ENCODE data around the gene CREB3. TPM values are rescaled to one million over a fixed set of nuclear protein-coding genes. Genes with fewer than 3 reads are reported as not detected.

The CREB3 gene
- total RNA-seq, 1 donor from 2014 or later = 48.1 TPM

DNA sequence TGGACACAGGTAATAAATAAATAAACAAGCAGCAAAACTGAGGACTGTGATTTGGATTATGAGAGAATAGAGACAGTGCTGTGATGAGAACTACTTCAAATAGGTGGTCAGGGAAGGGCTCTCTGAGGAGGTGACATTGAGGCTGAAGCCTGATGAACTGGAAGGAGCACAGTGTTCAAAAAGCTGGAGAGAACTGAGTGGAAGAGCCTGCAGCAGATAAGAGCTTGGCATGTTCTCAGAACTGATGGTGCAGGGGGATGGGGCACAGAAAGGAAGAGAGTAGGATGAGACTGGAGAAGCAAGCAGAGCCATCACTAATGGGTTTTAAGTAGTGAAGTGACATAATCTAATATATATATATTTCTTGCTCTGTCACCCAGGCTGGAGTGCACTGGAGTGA, 31.5 kb upstream of the CREB3 start:
- DNase-seq (ENCODE audit: low spot score) = no peak

DNA sequence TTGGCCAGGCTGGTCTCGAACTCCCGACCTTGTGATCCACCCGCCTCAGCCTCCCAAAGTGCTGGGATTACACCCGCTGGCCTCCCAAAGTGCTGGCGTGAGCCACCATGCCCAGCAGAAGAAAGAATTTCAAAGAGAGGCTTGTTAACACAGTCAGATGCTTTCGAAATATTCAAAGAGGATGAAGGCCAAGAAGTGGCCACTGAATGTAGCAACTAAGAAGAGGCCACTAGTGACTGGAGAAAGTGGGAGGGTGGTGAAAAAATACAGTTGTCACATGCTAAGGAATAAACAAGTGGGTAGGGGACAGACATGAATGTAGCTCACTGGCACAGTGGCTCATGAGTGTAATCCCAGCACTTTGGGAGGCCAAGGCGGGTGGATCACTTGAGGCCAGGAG, 29.8 kb upstream of the CREB3 start:
- no peak for DNase-seq (ENCODE audit: low spot score)

DNA sequence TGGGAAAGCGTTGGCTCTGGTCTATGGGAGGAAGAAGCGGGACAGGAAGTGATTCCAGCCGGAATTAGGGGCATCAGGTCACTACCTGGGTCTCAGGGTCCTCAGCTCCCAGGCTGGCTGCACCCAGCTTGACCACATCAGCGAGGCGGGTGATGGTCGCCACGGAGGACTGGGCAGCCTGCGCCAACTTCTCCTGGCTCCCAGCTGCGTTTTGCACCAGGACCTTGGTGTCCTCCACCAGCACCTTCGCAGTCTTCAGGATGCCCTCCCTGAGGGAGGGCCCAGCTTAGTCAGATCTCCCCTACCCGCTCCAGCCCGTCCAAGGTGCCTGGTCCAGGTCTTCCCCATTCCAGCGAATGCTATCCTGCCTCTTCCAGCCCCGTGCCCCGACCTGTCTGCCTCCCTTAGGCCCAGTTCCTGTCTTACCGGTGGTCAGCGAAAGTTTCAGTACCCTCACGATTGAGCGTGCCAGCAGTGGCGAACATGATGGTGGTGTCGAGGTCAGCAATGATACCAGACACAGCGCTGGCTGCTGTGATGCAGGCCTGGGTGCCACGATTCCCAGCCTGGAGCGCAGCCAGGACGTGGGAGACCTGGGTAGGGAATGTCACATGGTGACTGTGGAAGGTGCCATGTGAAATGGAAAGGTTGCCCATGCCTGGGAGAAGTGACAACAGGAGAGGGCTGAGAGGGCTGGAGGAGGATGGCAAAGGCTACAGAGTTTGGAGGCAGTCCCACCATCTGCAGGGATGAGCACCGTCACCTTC, 28.4 kb upstream of the CREB3 start:
- no peak for DNase-seq (ENCODE audit: low spot score)

DNA sequence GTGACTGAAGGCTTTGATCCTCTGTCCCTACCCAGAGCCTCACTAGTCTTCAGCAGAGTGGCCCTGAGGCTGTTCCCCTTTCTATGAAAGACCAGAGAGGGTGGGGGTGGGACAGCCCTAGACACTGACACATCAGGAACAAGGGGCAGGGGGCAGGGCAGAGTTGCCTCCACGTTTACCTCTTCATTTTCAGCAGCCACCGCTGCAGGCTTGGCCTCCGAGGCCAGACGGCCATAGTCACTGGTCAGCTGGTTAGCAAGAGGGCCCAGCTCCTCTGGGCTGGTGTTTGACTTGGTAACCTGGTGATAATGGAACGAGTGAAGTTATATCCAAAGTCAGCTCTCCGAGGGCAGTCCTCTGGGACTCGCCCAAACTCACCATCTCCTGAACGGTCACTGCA, 27.1 kb upstream of the CREB3 start:
- no peak for DNase-seq (ENCODE audit: low spot score)

DNA sequence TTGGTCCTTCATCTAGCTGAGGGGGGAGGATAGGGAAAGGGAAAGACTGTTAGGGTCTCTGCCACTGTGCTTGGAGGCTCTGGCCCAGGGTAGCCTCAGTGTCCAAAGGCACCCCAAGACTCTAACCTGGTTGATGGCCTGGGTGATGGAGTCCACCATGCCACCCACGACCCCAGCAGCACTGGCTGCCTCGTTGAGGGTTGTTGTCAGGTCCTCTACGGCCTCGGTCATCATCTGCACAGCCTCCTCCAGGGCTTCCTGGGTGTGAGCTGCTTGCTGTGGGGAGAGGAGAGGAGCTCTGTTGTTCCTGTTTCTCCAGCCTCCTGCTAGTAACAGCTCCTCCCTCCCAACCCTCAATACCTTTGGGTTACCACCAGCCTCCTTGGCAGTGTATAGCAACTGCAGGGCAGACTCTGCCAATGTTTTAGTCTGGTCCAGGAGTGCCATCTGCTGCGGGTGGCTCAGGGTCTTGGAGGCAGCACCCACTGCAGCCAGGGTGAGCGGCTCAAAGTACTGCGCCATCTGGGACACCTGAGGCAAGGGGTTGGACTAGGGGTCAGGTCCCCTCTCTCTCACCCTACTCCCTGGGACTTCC, 26.5 kb upstream of the CREB3 start:
- DNase-seq (ENCODE audit: low spot score) = no peak

DNA sequence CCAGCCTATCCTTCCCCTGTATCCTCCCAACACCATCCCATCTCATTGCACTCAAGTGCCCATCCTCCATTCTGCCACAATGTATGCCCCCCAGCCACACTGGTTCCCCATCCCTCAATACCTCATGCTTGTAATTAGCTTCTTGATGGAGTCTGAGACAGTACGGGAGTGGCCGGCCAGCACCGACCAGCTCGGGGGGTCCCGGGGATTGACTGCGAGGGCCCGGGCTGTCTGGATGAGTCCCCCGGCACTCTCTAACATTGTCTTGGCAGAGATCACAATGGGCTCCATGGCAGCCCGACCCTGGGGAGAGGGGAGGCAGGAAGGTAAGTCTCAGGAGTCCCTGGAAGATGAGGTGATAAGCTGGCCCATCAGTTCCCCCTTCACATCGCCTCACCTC, 25.5 kb upstream of the CREB3 start:
- DNase-seq (ENCODE audit: low spot score) = no peak

DNA sequence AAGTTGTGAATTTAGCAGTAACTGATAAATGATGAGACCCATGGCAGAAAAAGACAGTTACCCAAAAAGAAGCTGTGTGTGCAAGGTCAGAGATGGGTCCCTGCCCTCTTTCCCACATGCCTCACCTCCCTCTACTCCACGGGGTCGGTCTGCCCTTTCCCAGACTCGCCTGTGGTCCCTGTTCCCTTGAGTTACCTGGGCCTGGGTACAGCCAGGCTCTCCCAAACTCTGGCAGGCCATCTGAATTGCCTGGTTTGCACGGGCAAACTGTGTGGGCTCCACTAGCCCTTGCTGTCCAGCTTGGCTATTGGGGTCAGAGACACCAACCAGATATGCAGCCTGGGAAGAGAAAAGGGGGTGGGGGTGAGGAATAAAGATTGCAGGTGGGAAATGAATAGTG, 24.3 kb upstream of the CREB3 start:
- no peak for DNase-seq (ENCODE audit: low spot score)

DNA sequence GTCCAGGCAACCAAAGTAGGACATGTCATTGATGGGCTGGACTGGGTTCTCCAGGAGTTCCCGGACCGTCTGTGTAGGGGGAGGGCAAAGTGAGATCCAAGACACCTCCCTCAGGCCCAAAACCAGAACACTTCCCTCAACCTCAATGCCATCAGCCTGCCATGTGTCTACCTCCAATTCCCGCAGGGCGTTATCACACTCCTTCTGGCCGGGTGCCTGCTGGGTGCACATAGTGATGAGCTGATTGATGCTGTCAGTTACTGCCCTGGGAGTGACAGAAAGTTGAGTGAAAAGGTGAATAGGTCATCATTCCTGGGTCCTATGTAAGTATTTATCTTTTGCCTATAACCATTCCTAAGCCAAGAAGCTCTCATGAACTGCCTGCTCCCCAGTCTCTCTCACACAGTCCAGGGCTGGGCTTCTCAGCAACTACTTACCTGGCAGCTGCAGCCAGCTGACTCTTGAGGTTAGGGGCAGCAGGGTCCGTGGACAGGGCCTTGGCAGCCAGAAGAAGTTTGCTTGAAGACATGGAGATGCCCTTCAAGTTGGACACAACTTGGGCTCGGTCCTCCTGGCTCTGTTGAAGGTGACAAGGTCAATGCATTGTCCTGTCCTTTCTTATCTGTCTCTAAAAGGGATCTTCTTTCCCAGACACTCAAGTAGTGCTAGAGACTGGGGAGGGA, 21.5 kb upstream of the CREB3 start:
- no peak for DNase-seq (ENCODE audit: low spot score)

DNA sequence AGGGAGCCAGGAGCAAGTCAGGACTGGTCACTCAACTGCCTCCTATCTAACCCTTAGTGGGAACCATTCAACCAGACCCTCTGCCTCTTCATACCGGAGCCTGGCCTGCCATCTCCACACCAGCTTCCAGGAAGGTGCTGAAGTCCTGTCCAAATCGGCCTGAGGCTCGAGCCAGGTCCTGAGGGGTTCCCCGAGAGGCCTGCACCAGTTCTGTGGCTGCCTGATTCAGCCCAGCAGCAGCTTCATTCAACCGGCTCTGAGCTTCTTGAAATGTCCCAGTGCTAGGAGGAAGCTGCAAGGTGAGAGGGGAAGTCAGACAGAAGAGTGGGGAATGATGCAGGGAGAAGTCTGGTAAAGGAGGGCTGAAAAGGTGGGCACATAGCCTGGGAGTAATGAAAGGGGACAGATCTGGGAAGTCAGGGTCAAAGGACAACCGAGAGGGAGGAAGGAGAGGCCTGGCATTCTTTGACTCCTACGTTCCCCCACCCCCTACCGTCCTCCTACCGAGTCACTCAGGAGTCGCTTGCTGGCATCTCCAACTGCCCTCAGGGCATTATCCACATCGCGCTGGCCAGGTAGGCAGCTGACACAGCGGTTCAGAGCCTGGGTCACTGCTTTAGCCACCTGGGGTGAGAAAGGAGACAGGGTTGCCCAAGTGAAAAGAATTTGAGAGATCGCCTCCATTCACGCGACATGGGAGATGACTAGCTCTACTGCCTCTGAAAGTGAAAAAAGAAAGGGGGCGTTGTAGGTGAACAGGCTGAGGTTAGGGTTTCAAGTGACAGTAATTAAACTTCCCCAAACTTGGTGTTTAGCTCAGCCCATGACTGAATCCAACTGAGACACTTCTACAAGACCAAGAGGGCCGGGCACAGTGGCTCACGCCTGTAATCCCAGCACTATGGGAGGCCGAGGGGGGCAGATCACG, 20.7 kb upstream of the CREB3 start:
- no peak for DNase-seq (ENCODE audit: low spot score)

DNA sequence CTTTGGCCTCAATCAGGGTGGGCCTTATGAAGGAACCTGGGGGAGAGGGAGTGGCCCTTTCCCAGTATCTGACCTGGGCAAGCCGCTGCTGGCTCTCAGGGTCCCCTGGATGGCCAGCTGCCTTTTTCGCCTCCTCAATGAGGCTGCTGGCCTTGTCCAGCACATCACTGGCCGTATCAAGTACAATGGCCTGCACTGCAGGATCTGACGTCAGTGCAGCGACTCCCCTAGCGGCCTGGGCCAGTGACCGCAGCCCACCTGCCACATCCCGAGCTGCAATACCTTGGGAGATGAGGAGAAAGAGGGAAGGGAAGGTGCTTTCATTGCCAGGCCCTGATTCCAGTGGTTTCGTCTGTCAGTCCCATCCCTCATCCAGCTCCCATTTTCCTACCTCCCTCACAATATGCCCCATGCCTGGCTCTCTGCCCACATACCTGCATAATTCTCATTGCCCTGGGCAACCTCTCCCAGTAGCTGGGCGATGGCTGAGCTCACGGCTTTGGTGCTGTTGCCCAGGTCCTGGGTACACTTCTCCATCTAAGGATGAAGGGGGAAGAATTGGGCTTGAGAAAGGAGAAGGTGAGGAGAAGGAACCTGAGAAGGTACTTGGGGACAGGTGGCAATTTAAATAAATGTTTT, 19.6 kb upstream of the CREB3 start:
- DNase-seq (ENCODE audit: low spot score) = no peak

DNA sequence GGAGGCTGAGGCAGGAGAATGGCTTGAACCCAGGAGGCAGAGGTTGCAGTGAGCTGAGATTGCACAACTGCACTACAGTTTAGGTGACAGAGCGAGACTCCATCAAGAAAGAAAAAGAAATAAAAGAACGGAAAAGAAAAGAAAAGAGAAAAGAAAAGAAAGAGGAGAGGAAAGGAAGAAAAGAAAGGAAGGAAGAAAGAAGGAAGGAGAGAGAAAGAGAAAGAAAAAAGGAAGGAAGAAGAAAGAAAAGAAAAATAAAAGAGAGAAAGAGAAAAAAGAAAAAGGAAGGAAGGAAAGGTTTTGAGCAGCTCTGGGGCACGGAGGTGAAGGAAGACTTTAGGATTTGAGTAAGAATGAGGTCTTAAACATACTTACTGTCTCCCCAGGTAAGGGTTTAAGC, 18.9 kb upstream of the CREB3 start:
- DNase-seq (ENCODE audit: low spot score) = no peak

DNA sequence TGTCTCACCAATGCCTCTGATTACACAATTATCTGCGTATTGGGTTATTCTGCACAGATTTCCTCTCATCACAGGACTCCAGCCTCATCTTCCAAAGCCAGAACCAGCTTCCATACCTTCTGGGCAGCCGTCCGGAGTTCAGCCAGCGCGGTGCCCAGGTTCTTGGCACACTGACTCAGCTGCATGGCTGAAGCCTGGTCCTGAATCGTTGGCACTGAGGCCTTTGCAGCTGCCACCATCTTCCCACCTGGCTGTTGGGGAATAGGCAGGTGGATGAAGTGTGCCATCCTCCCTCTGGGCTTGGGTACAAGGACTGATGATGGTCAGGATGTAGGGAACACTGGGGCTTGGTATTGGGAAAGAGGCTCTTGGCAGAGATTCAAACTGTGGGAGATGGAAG, 18.3 kb upstream of the CREB3 start:
- DNase-seq (ENCODE audit: low spot score) = no peak

DNA sequence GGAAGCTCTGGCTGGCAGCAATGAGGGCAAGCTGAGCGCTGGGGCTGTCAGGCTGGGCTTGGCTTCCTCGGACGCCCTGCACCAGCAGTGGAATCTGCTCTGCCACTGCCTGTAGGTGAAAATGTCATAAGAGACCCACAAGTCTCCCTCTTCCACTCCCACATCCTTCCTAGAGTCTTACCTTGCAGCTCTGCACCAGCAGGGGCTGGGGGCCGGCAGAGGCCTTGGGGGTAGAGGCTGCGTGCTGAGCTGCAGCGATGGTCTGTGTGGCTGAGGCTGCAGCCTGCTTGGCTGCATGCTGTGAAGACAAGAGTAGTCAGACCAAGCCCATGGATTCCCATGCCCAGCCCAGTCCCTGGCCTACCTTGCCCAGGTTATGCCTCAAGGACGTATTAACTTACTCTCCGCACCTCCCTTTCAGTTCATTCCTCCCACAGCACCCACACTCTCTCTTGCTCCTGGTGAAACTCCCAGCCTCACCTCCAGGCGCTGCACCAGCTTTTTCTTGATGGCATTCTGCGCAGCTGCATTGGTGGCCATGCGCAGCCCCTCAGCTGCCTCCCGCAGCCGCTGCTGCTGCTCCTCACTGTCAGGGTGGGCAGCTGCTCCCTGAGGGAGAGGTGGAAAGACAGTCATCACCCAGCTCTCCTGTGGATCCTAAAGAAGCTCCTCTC, 17.8 kb upstream of the CREB3 start:
- no peak for DNase-seq (ENCODE audit: low spot score)

DNA sequence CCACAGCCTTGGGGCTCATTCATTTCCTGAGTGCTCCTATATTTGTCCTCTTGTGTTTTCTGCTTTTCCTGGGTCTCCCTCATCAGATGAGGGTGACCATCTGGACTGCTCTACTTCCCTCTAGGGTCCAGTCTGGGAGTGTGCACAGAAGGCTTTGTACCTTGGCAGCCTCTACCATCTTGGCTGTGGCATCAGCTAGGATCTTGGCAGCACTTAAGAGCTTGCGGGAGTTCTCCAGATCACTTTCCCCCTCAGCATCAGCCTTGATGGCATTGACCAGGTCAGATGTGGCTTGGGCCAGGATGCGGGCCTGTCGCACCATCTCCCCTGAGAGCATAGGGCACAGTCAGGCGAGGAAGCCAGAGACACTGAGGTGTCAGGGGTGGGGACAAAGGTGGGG, 16.2 kb upstream of the CREB3 start:
- DNase-seq (ENCODE audit: low spot score) = no peak

DNA sequence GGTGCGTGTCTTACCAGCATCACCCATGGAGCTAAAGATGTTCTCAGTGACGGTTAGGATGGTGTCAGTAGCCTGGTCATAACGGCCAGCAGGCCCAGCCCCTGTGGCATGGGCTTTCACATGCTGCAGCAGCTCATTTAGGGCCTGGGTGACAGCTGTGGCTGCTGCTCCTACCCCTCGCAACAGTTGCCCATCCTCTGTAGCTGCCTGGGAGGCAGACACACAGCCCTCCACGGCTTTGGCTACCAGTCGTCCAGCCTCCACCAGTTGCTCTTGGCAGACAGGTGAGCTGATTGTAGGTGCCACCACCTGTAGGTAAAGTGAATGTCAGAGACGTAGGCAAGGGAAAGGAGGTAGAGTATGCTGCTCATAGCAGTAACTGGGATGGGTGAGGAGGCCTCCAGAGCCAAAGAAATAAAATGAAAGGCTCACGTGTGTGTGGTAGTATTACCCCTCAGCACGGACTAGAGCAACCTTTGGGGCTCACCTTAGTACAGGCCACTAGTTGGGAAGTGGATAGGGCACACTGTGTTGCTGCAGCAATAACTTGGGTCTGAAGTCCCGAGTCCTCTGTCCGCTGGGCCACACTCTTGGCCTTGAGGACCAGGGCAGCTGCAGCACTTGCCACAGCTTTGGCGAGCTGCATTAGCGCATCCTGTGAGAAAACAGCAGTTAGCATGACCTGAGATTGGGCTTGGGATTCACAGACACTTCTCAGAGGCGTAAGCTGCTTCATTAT, 15.2 kb upstream of the CREB3 start:
- no peak for DNase-seq (ENCODE audit: low spot score)

DNA sequence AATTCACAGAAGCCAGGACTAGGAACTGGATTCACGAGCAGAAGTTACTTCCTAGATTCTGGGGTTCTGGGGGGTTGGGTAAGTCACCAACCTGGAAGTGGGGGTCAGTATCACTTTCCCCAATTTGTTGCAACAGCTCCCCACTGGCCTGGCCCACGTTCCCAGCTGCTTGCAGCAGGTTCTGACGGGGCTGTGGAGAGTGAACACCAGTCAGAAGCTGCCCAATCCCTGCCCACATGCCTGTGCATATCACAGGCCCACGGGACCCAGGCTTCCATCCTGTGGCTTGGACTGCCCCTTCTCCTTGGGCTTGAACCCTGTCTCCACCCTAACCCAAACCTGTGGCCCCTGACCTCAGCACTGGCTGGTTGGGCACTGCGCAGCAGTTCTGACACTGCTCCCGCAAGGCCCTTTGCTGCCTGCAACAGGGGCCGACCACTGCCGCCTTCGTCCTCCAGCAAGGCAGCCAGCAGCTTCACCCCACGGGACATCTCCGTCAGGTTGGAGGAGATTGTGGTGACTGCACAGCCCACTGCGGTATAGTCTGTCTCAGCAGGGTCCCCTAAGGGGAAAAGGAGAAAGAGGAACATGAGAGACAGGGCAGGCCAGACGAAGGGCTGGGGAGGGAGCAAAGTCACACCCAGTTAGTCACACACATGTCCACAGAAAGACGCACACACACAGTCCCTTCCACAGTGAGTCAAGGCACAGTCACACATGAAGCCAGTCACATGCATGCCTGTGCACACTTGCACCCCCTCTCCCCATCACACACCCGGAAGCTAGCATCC, 13.6 kb upstream of the CREB3 start:
- no peak for DNase-seq (ENCODE audit: low spot score)

DNA sequence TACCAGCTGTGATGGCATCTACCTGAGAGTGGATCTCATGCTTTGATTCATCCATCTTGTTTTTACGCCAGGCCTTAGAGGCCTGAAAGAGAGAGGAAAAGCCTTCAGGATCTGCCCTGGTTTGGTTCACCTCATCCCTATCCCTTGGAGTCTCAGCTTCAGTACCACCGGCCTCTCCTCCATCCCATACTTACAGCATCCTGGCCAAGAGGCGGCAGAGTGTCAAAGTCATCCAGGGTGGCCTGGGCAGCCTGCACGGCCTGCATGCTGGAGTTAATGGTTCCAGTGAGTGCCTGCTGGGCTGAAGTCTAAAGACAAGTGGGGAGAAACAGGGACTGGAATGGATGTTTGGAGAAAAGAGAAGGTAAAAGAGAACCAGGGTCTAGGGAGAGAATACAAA, 12.9 kb upstream of the CREB3 start:
- DNase-seq (ENCODE audit: low spot score) = no peak

DNA sequence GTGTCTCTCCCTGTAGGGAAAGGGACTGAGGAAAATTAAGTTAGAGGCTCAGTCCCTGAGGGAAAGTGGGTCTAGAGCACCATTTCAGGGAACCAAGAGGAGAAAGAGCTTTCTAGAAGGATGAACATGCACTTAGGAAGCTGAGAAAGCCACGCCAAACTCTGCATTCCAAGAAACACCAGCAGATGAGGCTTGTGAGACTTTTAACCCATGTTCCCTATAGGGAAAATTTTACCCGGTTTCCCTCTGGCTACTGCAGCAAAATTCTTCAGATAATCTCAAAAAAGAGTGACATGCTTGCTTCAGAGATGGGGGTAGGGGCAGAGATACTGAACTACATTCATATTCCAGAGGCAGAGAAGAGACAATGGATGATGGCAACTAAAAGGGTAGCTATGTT, 9.0 kb upstream of the CREB3 start:
- DNase-seq (ENCODE audit: low spot score) = no peak

DNA sequence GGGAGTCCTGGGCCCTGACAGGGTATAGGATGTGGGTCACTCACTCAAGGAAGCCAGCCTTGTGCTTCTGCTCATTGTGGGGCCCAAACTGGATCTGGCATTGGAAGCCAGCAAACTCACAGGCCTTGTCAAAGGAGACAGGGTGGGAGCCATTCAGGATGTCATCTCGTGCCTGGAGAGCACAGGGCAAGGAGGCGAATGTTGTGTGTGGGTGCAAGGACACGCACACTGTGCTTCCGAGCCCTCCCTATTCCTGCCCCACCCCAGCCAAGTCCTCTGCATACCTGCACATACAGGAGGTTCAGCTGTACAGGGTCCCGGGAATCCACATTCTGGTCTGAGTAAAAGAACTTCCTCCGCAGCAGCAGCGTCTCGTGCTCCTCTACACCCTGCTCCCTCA, 8.6 kb upstream of the CREB3 start:
- DNase-seq (ENCODE audit: low spot score) = no peak

DNA sequence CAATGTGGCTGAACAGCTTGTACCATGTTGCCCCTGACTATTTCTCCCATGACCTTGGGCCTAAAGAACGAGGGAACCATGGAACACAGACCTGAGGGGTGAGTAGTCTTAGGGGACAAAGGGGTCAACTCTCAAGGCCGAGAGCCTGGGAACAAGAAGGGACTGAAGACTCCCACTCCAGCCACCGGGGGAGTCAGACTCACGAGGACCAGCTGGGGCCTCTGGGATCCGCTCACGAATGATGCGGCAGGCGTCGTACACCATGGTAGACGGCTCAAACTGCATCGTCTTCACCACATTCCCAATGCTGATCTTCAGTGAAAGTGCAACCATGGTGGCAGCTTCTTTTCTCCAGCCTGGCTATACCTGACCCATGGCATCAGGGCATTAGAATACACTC, 7.1 kb upstream of the CREB3 start:
- no peak for DNase-seq (ENCODE audit: low spot score)

Data from mucosa of gallbladder (tissue), 1 donor.